Amniotic stem cell (primary cell): ENCODE data around the gene CEL.
"Not testable (repeated sequence)": the region's sequence is repeated elsewhere in the genome, so short reads cannot be mapped to it uniquely, and the experiment has no call there.

Experiments
- DNase-seq: peaks from one replicate; lab custom pipeline; 2025; lab: John Stamatoyannopoulos, UW

CEL gene

GRCh38 chr9:133086212-133086860, 24.6 kb downstream of the CEL start:
- not testable (repeated sequence) for DNase-seq

- DNase-seq: no peak
Measured at GRCh38 chr9:133086894-133087293, 25.1 kb downstream of the CEL start.

- no peak for DNase-seq
Measured at GRCh38 chr9:133087429-133088145, 25.8 kb downstream of the CEL start.

GRCh38 chr9:133088146-133088750, 26.5 kb downstream of the CEL start:
- no peak for DNase-seq

- DNase-seq: no peak
Measured at GRCh38 chr9:133088756-133089155, 27.0 kb downstream of the CEL start.

- DNase-seq: no peak
Measured at GRCh38 chr9:133089271-133089671, 27.5 kb downstream of the CEL start.

GRCh38 chr9:133090187-133090586, 28.4 kb downstream of the CEL start:
- no peak for DNase-seq

GRCh38 chr9:133090752-133091385, 29.1 kb downstream of the CEL start:
- DNase-seq: no peak

- DNase-seq: not testable (repeated sequence)
Measured at GRCh38 chr9:133094351-133094750, 32.6 kb downstream of the CEL start.

- DNase-seq: no peak
Measured at GRCh38 chr9:133094842-133095393, 33.1 kb downstream of the CEL start.

- DNase-seq: no peak
Measured at GRCh38 chr9:133098104-133098754, 36.4 kb downstream of the CEL start.

GRCh38 chr9:133098871-133099270, 37.1 kb downstream of the CEL start:
- no peak for DNase-seq

- DNase-seq: no peak
Measured at GRCh38 chr9:133099726-133100505, 38.1 kb downstream of the CEL start.

GRCh38 chr9:133100506-133101355, 39.0 kb downstream of the CEL start:
- DNase-seq: no peak

- no peak for DNase-seq
Measured at GRCh38 chr9:133101356-133102189, 39.8 kb downstream of the CEL start.

GRCh38 chr9:133102190-133103021, 40.6 kb downstream of the CEL start:
- DNase-seq: no peak

- no peak for DNase-seq
Measured at GRCh38 chr9:133103183-133103986, 41.6 kb downstream of the CEL start.
